Small intestine (tissue), 7 donors: ENCODE results near the gene HOXD11. TPM values are rescaled to one million over a fixed set of nuclear protein-coding genes. Genes with fewer than 3 reads are reported as not detected.

Experiments used
- DNase-seq, 2 donors: peaks; one replicate each; pipeline versions ENCODE4 v3.0.0 to v3.0.0-alpha.2; 2013
- FAIRE-seq: peaks from 2 replicates; lab custom pipeline; 2012; peaks lifted over from hg19 to GRCh38; lab: Jason Lieb, UNC
- H3K27ac ChIP-seq, 3 donors: one replicate each; pipeline ENCODE4 v1.5.1; 2013; ENCODE audit warnings: low read length in 2 of 3, mild to moderate bottlenecking in 2 of 3, control low read depth in 1 of 3, inconsistent platforms in 1 of 3, low read depth in 1 of 3, moderate library complexity in 1 of 3
- H3K27me3 ChIP-seq, 3 donors: one replicate each; pipeline ENCODE4 v1.6.1; 2013; ENCODE audit warnings: low read length in 3 of 3, inconsistent platforms in 1 of 3; ENCODE audit not compliant: control insufficient read depth in 3 of 3, insufficient read depth in 3 of 3
- H3K36me3 ChIP-seq, 3 donors: one replicate each; pipeline ENCODE4 v1.6.1; 2013; ENCODE audit warnings: low read length in 3 of 3, inconsistent platforms in 1 of 3, low read depth in 1 of 3, mild to moderate bottlenecking in 1 of 3, moderate library complexity in 1 of 3; ENCODE audit not compliant: control insufficient read depth in 3 of 3, insufficient read depth in 2 of 3
- H3K4me1 ChIP-seq, 3 donors: one replicate each; pipeline ENCODE4 v1.6.1; 2013; ENCODE audit warnings: low read length in 2 of 3, inconsistent platforms in 1 of 3, low read depth in 1 of 3, mild to moderate bottlenecking in 1 of 3, moderate library complexity in 1 of 3; ENCODE audit not compliant: control insufficient read depth in 3 of 3, insufficient read depth in 2 of 3
- H3K4me3 ChIP-seq, 3 donors: one replicate each; pipeline ENCODE4 v1.5.1; 2013; ENCODE audit warnings: low read length in 3 of 3, control low read depth in 1 of 3, inconsistent platforms in 1 of 3, low read depth in 1 of 3, mild to moderate bottlenecking in 1 of 3, moderate library complexity in 1 of 3
- H3K9me3 ChIP-seq, 2 donors: one replicate each; pipeline ENCODE4 v1.6.1; 2013; ENCODE audit warnings: low read depth in 1 of 2, low read length in 1 of 2; ENCODE audit not compliant: control insufficient read depth in 2 of 2, insufficient read depth in 1 of 2
- WGBS, 3 donors: extraction: QIAGEN DNeasy Blood & Tissue Kit; methylation state at CpG; one replicate each; pipeline ENCODE4 v1.1.7; 2013; 5-methylcytosine and 5-hydroxymethylcytosine counted together
- polyA plus RNA-seq, 4 donors: library from polyadenylated mRNA; stranded (reverse) in 3 of 4; unstranded in 1 of 4; fragments of 200-250 nt in 3 of 4; fragments of 120-200 nt in 1 of 4; gene quantifications; one replicate each; pipeline versions ENCODE4 v1.2.1 to v1.2.3, GENCODE V29; 2013
- donor health status: healthy with polysubstance abuse.
- donor health status: control.
- donor health status: control.
- donor health status: Bipolar disorder and iron deficiency.
- donor health status: healthy.

The HOXD11 gene
- polyA plus RNA-seq, 4 donors, result not detected

GRCh38 chr2:176147800-176148496 lies 40.9 kb downstream of the HOXD11 start:
- FAIRE-seq (no peak), DNase-seq (no peak)
- Histone ChIP-seq H3K27me3 (peaks cover 13 to 93% (median 69%) of the 10 kb centered on the region in 3 donors), H3K9me3 (no peaks in the 10 kb centered on the region), H3K36me3 (peaks cover 0 to 6% (median 0%) of the 10 kb centered on the region in 3 donors), H3K4me3 (no peak overlapping the region), H3K27ac (no peak overlapping the region), H3K4me1 (no peaks in the 10 kb centered on the region)
- 13 to 26% (median 23%) methylated on average over 31 of the region's 31 CpGs for WGBS, 3 donors

- H3K27me3 ChIP-seq, result peaks cover 13 to 93% (median 67%) of the 10 kb centered on the region in 3 donors
- no peak for FAIRE-seq
These were observed 41.8 kb downstream of the HOXD11 start for GRCh38 chr2:176148751-176149421.

GRCh38 chr2:176149481-176149938 lies 42.4 kb downstream of the HOXD11 start:
- no peaks in the 10 kb centered on the region for H3K4me1 ChIP-seq
- H3K9me3 ChIP-seq, result no peaks in the 10 kb centered on the region
- no peak for DNase-seq
- WGBS, 3 donors, result 13 to 24% (median 17%) methylated on average over 22 of the region's 22 CpGs
- FAIRE-seq, result no peak
- peaks cover 13 to 95% (median 67%) of the 10 kb centered on the region in 3 donors for H3K27me3 ChIP-seq
- H3K36me3 ChIP-seq, result peaks cover 0 to 6% (median 0%) of the 10 kb centered on the region in 3 donors
- no peak overlapping the region for H3K27ac ChIP-seq
- no peak overlapping the region for H3K4me3 ChIP-seq

More at GRCh38 chr2:176148751-176149421, 41.8 kb downstream of the HOXD11 start:
- peaks cover 0 to 6% (median 0%) of the 10 kb centered on the region in 3 donors for H3K36me3 ChIP-seq
- no peak overlapping the region for H3K27ac ChIP-seq
- no peaks in the 10 kb centered on the region for H3K9me3 ChIP-seq
- H3K4me1 ChIP-seq, result no peaks in the 10 kb centered on the region
- DNase-seq, result no peak
- 21 to 43% (median 28%) methylated on average over 11 of the region's 11 CpGs for WGBS, 3 donors
- no peak overlapping the region for H3K4me3 ChIP-seq

GRCh38 chr2:176149939-176150583 lies 43.0 kb downstream of the HOXD11 start:
- Histone ChIP-seq H3K27ac (no peak overlapping the region), H3K36me3 (peaks cover 0 to 6% (median 0%) of the 10 kb centered on the region in 3 donors), H3K4me1 (no peaks in the 10 kb centered on the region), H3K4me3 (no peak overlapping the region), H3K27me3 (peaks cover 13 to 96% (median 66%) of the 10 kb centered on the region in 3 donors), H3K9me3 (no peaks in the 10 kb centered on the region)
- WGBS, 3 donors, result 13 to 35% (median 19%) methylated on average over 24 of the region's 24 CpGs
- no peak for FAIRE-seq
- no peak for DNase-seq

GRCh38 chr2:176150584-176151441 lies 43.7 kb downstream of the HOXD11 start:
- 22 to 43% (median 23%) methylated on average over 14 of the region's 14 CpGs for WGBS, 3 donors

GRCh38 chr2:176151442-176152287 lies 44.6 kb downstream of the HOXD11 start, which contains the start of gene HOXD4:
TSS of gene HOXD4 (plus strand) at chr2:176151550. CDS start at chr2:176151634, 84 bp downstream.
- Histone ChIP-seq H3K36me3 (peaks cover 0 to 6% (median 0%) of the 10 kb centered on the region in 3 donors), H3K4me3 (no peak within 1 kb of the TSS), H3K4me1 (no peaks in the 10 kb centered on the region), H3K9me3 (no peaks in the 10 kb centered on the region), H3K27me3 (peaks cover 13 to 94% (median 65%) of the 10 kb centered on the region in 3 donors), H3K27ac (no peak within 1 kb of the TSS)
- DNase-seq, result no peak
- WGBS, 3 donors, result 14 to 16% (median 16%) methylated on average over 55 of the region's 55 CpGs
- FAIRE-seq, result no peak

More at GRCh38 chr2:176150584-176151441, 43.7 kb downstream of the HOXD11 start:
- DNase-seq, result no peak
- no peak overlapping the region for H3K27ac ChIP-seq
- peaks cover 0 to 6% (median 0%) of the 10 kb centered on the region in 3 donors for H3K36me3 ChIP-seq
- H3K27me3 ChIP-seq, result peaks cover 13 to 95% (median 65%) of the 10 kb centered on the region in 3 donors
- no peaks in the 10 kb centered on the region for H3K4me1 ChIP-seq
- H3K9me3 ChIP-seq, result no peaks in the 10 kb centered on the region
- FAIRE-seq, result no peak
- no peak overlapping the region for H3K4me3 ChIP-seq
